Smooth muscle cell (in vitro differentiated cells): Measurements from ENCODE around the gene TMEM184B. TPM values are rescaled to one million over a fixed set of nuclear protein-coding genes. Genes with fewer than 3 reads are reported as not detected.

Experiments used
- DNase-seq: peaks from one replicate; lab custom pipeline; 2025; ENCODE audit not compliant: unreplicated experiment; lab: John Stamatoyannopoulos, UW
- H2AFZ ChIP-seq: fragments of 200-600 bp; sonication (generic); 2 replicates; pipeline ENCODE4 v1.6.0; 2016; ENCODE audit warnings: antibody characterized with exemption, low read depth, mild to moderate bottlenecking
- H3F3A ChIP-seq: fragments of 200-600 bp; sonication (generic); 2 replicates; pipeline ENCODE4 v1.6.0; 2017; ENCODE audit warnings: antibody characterized with exemption, low read depth
- H3K27ac ChIP-seq: fragments of 200-600 bp; sonication (generic); 2 replicates; pipeline ENCODE4 v1.5.1; 2016; ENCODE audit warnings: low read depth, mild to moderate bottlenecking
- H3K27me3 ChIP-seq: fragments of 200-600 bp; sonication (generic); 2 replicates; pipeline ENCODE4 v1.6.1; 2016; ENCODE audit warnings: low read depth, mild to moderate bottlenecking
- H3K36me3 ChIP-seq: fragments of 200-600 bp; sonication (generic); 2 replicates; pipeline ENCODE4 v1.5.1; 2016; ENCODE audit warnings: low read depth
- H3K4me1 ChIP-seq: fragments of 200-600 bp; sonication (generic); 2 replicates; pipeline ENCODE4 v1.5.1; 2016; ENCODE audit warnings: low read depth
- H3K4me2 ChIP-seq: fragments of 200-600 bp; sonication (generic); 2 replicates; pipeline ENCODE4 v1.6.0; 2016; ENCODE audit warnings: mild to moderate bottlenecking
- H3K4me3 ChIP-seq: fragments of 200-600 bp; sonication (generic); 2 replicates; pipeline ENCODE4 v1.5.1; 2016; ENCODE audit warnings: mild to moderate bottlenecking
- H3K79me2 ChIP-seq: fragments of 200-600 bp; sonication (generic); 2 replicates; pipeline ENCODE4 v1.6.0; 2016; ENCODE audit warnings: low read depth, mild to moderate bottlenecking
- H3K9ac ChIP-seq: fragments of 200-600 bp; sonication (generic); 2 replicates; pipeline ENCODE4 v1.6.0; 2016; ENCODE audit warnings: low read depth
- H3K9me3 ChIP-seq: fragments of 200-600 bp; sonication (generic); replicated peaks from 2 replicates; pipeline ENCODE4 v1.5.1; 2016; ENCODE audit warnings: low read depth
- H4K20me1 ChIP-seq: fragments of 200-600 bp; sonication (generic); 2 replicates; pipeline ENCODE4 v1.6.0; 2016; ENCODE audit warnings: low read depth
- CTCF ChIP-seq: fragments of 200-600 bp; sonication (generic); IDR thresholded peaks from 2 replicates; pipeline ENCODE4 v1.5.1; 2017; ENCODE audit warnings: borderline replicate concordance, mild to moderate bottlenecking, antibody characterized with exemption; ENCODE audit not compliant: insufficient read depth, poor library complexity, severe bottlenecking
- WGBS: methylation state at CpG from one replicate; pipeline ENCODE4 v1.1.7; 2016; ENCODE audit warnings: low lambda C conversion rate; 5-methylcytosine and 5-hydroxymethylcytosine counted together
- polyA plus RNA-seq: library from polyadenylated mRNA; unstranded; fragments of >200 nt; fragmentation: Nextera tagmentation; extraction: Ambion mirVana; gene quantifications from 2 replicates; pipeline ENCODE4 v1.2.1, GENCODE V29; 2016
- total RNA-seq: library from RNA; depleted of rRNA; stranded (reverse); fragments of >200 nt; gene quantifications from 2 replicates; pipeline ENCODE4 v1.2.3, GENCODE V29; 2014

The TMEM184B gene
- total and polyA plus RNA-seq, 2 experiments from 2014 or later: 34.1 to 96.3 TPM

- WGBS: 93% methylated on average over 3 of the region's 3 CpGs
- H3K9ac ChIP-seq: no peak overlapping the region
These were observed 44.4 kb downstream of the TMEM184B start for GRCh38 chr22:38228326-38228872.

GRCh38 chr22:38226853-38227649 is 45.8 kb downstream of the TMEM184B start:
- H3K4me1 ChIP-seq: no peaks in the 10 kb centered on the region
- no peaks in the 10 kb centered on the region for H3K36me3 ChIP-seq
- no peaks in the 10 kb centered on the region for H3K79me2 ChIP-seq
- H4K20me1 ChIP-seq: peaks cover 7% of the 10 kb centered on the region
- H3K27ac ChIP-seq: no peak overlapping the region
- WGBS: 98% methylated on average over 25 of the region's 25 CpGs
- TF ChIP-seq CTCF: no peak
- no peak overlapping the region for H3K4me2 ChIP-seq
- H2AFZ ChIP-seq: no peak overlapping the region
- H3K9me3 ChIP-seq: no peaks in the 10 kb centered on the region
- H3K9ac ChIP-seq: no peak overlapping the region
- no peak for DNase-seq
- no peak overlapping the region for H3K4me3 ChIP-seq
- H3K27me3 ChIP-seq: no peaks in the 10 kb centered on the region
- no peaks in the 10 kb centered on the region for H3F3A ChIP-seq

More at GRCh38 chr22:38228326-38228872, 44.4 kb downstream of the TMEM184B start:
- H3K9me3 ChIP-seq: no peaks in the 10 kb centered on the region
- DNase-seq: no peak
- H3K4me3 ChIP-seq: no peak overlapping the region
- H4K20me1 ChIP-seq: peaks cover 7% of the 10 kb centered on the region
- TF ChIP-seq CTCF: no peak
- H3K79me2 ChIP-seq: no peaks in the 10 kb centered on the region
- no peaks in the 10 kb centered on the region for H3K27me3 ChIP-seq
- H2AFZ ChIP-seq: no peak overlapping the region
- H3K4me1 ChIP-seq: no peaks in the 10 kb centered on the region
- H3K27ac ChIP-seq: no peak overlapping the region
- no peaks in the 10 kb centered on the region for H3K36me3 ChIP-seq
- no peaks in the 10 kb centered on the region for H3F3A ChIP-seq
- H3K4me2 ChIP-seq: no peak overlapping the region

GRCh38 chr22:38223289-38223960 is 49.4 kb downstream of the TMEM184B start:
- Histone ChIP-seq H3K4me3 (no peak overlapping the region), H3F3A (no peaks in the 10 kb centered on the region), H3K4me2 (no peak overlapping the region), H4K20me1 (no peaks in the 10 kb centered on the region), H3K27me3 (no peaks in the 10 kb centered on the region), H3K9me3 (no peaks in the 10 kb centered on the region), H2AFZ (no peak overlapping the region), H3K36me3 (no peaks in the 10 kb centered on the region), H3K27ac (no peak overlapping the region), H3K4me1 (peaks cover 11% of the 10 kb centered on the region), H3K79me2 (no peaks in the 10 kb centered on the region), H3K9ac (no peak overlapping the region)
- 94% methylated on average over 12 of the region's 12 CpGs for WGBS
- DNase-seq: no peak
- TF ChIP-seq CTCF: peak; percentile 2
